ENCODE results near the gene ADD2. TPM values are rescaled to one million over a fixed set of nuclear protein-coding genes. Genes with fewer than 3 reads are reported as not detected.

The ADD2 gene
- total RNA-seq, 1 experiment from 2014 or later = 4.4 TPM

DNA sequence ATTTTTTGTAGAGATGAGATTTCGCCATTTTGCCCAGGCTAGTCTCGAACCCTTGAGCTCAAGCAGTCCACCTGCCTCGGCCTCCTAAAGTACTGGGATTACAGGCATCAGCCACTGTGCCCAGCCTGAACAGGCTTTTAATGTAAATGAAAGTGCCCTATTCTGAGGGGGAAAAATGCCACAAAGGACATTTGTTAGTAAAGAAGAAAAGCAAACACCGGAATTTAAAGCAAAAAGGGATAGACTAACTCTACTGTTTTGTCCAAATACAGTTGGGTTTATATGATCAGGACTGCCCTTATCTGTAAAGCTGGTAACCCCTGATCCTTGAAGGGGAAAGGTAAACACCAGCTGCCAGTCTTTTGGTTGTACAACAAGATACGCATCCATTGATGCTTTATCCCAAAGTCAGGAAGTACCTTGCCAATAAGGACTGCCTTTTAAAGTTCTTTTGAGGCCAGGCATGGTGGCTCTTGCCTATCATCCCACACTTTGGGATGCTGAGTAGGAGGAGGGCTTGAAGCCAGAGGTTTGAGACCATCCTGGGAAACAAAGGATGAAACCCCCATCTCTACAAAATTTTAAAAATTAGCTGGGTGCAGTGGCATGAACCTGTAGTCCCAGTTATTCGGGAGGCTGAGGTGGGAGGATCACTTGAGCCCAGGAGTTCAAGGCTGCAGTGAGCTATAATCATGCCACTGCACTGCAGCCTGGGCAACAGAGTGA, 39.3 kb upstream of the ADD2 start:
- H3K9me2 ChIP-seq (replicated peaks; ENCODE audit: low read length) = no peaks in the 10 kb centered on the region
- peaks cover 59% of the 10 kb centered on the region for H3K27me3 ChIP-seq (ENCODE audit: low read length)
- no peaks in the 10 kb centered on the region for H4K20me1 ChIP-seq (ENCODE audit: low read length)
- POLR2A ChIA-PET (ENCODE audit: unreplicated experiment) = no interaction called here
- no peaks in the 10 kb centered on the region for H3F3A ChIP-seq (ENCODE audit: low read length, unreplicated experiment)
- no peak for TF ChIP-seq EZH2 (IDR thresholded peaks at IDR 0.05; ENCODE audit: low read length, unreplicated experiment)
- TF ChIP-seq, protein P1, sequence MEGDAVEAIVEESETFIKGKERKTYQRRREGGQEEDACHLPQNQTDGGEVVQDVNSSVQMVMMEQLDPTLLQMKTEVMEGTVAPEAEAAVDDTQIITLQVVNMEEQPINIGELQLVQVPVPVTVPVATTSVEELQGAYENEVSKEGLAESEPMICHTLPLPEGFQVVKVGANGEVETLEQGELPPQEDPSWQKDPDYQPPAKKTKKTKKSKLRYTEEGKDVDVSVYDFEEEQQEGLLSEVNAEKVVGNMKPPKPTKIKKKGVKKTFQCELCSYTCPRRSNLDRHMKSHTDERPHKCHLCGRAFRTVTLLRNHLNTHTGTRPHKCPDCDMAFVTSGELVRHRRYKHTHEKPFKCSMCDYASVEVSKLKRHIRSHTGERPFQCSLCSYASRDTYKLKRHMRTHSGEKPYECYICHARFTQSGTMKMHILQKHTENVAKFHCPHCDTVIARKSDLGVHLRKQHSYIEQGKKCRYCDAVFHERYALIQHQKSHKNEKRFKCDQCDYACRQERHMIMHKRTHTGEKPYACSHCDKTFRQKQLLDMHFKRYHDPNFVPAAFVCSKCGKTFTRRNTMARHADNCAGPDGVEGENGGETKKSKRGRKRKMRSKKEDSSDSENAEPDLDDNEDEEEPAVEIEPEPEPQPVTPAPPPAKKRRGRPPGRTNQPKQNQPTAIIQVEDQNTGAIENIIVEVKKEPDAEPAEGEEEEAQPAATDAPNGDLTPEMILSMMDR (conservative IDR thresholded peaks at IDR 0.05; ENCODE audit: low read depth, low read length) = no peak
- TF ChIP-seq EZH2phosphoT487 (IDR thresholded peaks at IDR 0.05; ENCODE audit: borderline replicate concordance, low read length) = no peak
- H3K27ac ChIP-seq (ENCODE audit: low read length) = no peak overlapping the region
- no peaks in the 10 kb centered on the region for H3K9me3 ChIP-seq (ENCODE audit: low read length)
- no peak overlapping the region for H3K4me3 ChIP-seq (ENCODE audit: low read length)
- BruUV-seq (replicated peaks) = no TSS peak
- H3K4me2 ChIP-seq (ENCODE audit: low read length) = no peak overlapping the region
- no peak overlapping the region for H3K9ac ChIP-seq (ENCODE audit: low read length)
- H2AFZ ChIP-seq (ENCODE audit: low read length) = no peak overlapping the region
- DNase-seq = no peak
- CTCF ChIA-PET = no interaction called here
- H3K4me1 ChIP-seq (ENCODE audit: insufficient read depth, low read length) = no peaks in the 10 kb centered on the region
- H3K79me2 ChIP-seq (ENCODE audit: low read length) = no peaks in the 10 kb centered on the region
- intact Hi-C loops (cut with micrococcal nuclease) = no loop called here
- no peak for ATAC-seq
- H3K36me3 ChIP-seq (ENCODE audit: low read depth, low read length) = no peaks in the 10 kb centered on the region

DNA sequence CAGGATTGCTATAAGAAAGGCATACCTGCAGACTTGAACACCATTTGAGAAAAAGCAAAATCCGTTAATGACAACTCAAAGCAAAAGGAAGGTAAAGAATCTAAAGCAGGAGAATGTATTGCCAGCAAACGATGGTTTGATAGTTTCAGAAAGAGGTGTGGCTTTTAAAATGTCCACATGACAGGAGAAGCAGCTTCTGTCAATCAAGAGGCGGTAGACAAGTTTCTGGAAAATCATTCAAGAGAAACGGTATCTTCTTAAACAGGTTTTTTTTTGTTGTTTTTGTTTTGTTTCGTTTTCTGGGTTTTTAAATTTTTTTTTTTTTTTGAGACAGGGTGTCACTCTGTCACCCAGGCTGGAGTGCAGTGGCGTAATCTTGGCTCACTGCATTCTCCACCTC, 38.6 kb upstream of the ADD2 start:
- Histone ChIP-seq H3K4me3 (ENCODE audit: low read length) (no peak overlapping the region), H3K36me3 (ENCODE audit: low read depth, low read length) (no peaks in the 10 kb centered on the region), H2AFZ (ENCODE audit: low read length) (no peak overlapping the region), H3K9me2 (replicated peaks; ENCODE audit: low read length) (no peaks in the 10 kb centered on the region), H3K9ac (ENCODE audit: low read length) (no peak overlapping the region), H3K4me1 (ENCODE audit: insufficient read depth, low read length) (no peaks in the 10 kb centered on the region), H4K20me1 (ENCODE audit: low read length) (no peaks in the 10 kb centered on the region), H3K27ac (ENCODE audit: low read length) (no peak overlapping the region), H3K9me3 (ENCODE audit: low read length) (no peaks in the 10 kb centered on the region), H3F3A (ENCODE audit: low read length, unreplicated experiment) (no peaks in the 10 kb centered on the region), H3K27me3 (ENCODE audit: low read length) (peaks cover 60% of the 10 kb centered on the region), H3K79me2 (ENCODE audit: low read length) (no peaks in the 10 kb centered on the region), H3K4me2 (ENCODE audit: low read length) (no peak overlapping the region)
- ATAC-seq (no peak), DNase-seq (no peak)
- POLR2A ChIA-PET (ENCODE audit: unreplicated experiment) = no interaction called here
- TF ChIP-seq, protein P1 (conservative IDR thresholded peaks at IDR 0.05; ENCODE audit: low read depth, low read length) = no peak
- TF ChIP-seq EZH2 (IDR thresholded peaks at IDR 0.05; ENCODE audit: low read length, unreplicated experiment) (no peak), EZH2phosphoT487 (IDR thresholded peaks at IDR 0.05; ENCODE audit: borderline replicate concordance, low read length) (no peak)
- BruUV-seq (replicated peaks) = no TSS peak
- CTCF ChIA-PET = no interaction called here
- intact Hi-C loops (cut with micrococcal nuclease) = no loop called here

DNA sequence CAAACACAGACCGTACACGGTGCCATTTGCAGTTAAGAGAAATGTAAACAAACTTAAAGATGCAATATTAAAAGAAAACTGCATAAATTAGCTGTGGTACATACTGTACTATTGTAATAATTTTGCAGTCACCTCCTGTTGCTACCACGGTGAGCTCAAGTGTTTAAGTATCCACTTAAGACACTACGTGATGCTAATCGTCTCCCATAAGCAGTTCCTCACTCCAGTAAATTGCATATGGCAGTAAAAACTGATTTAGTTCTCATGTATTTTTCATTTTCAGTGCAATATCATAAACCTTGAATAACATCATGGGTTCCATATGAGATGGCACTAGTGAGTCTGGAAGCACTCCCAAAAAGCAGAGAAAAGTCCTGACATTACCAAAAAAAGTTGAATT, 38.0 kb upstream of the ADD2 start:
- ChIA-PET POLR2A (ENCODE audit: unreplicated experiment) (no interaction called here), CTCF (no interaction called here)
- no peak for ATAC-seq
- Histone ChIP-seq H3K79me2 (ENCODE audit: low read length) (no peaks in the 10 kb centered on the region), H3K4me1 (ENCODE audit: insufficient read depth, low read length) (no peaks in the 10 kb centered on the region), H3K4me2 (ENCODE audit: low read length) (no peak overlapping the region), H3K27ac (ENCODE audit: low read length) (no peak overlapping the region), H3K27me3 (ENCODE audit: low read length) (peaks cover 63% of the 10 kb centered on the region), H3F3A (ENCODE audit: low read length, unreplicated experiment) (no peaks in the 10 kb centered on the region), H4K20me1 (ENCODE audit: low read length) (no peaks in the 10 kb centered on the region), H3K9ac (ENCODE audit: low read length) (no peak overlapping the region), H3K36me3 (ENCODE audit: low read depth, low read length) (no peaks in the 10 kb centered on the region), H3K9me3 (ENCODE audit: low read length) (no peaks in the 10 kb centered on the region), H3K9me2 (replicated peaks; ENCODE audit: low read length) (no peaks in the 10 kb centered on the region), H2AFZ (ENCODE audit: low read length) (no peak overlapping the region), H3K4me3 (ENCODE audit: low read length) (no peak overlapping the region)
- intact Hi-C loops (cut with micrococcal nuclease) = no loop called here
- TF ChIP-seq EZH2 (IDR thresholded peaks at IDR 0.05; ENCODE audit: low read length, unreplicated experiment) (no peak), EZH2phosphoT487 (IDR thresholded peaks at IDR 0.05; ENCODE audit: borderline replicate concordance, low read length) (no peak)
- TF ChIP-seq, protein P1 (conservative IDR thresholded peaks at IDR 0.05; ENCODE audit: low read depth, low read length) = no peak
- BruUV-seq (replicated peaks) = no TSS peak
- DNase-seq = no peak

All from PC-3 (cell line).